GM21381 (cell line): ENCODE data around the gene PAK1IP1.
"Not testable (repeated sequence)": the region's sequence is repeated elsewhere in the genome, so short reads cannot be mapped to it uniquely, and the experiment has no call there.

ENCODE experiments used
- ATAC-seq: cut with Tn5 transposase; IDR thresholded peaks from one replicate; pipeline ENCODE4 v1.9.1; 2021; ENCODE audit warnings: mild to moderate bottlenecking, moderate library complexity; ENCODE audit not compliant: unreplicated experiment

PAK1IP1 gene, protein sequence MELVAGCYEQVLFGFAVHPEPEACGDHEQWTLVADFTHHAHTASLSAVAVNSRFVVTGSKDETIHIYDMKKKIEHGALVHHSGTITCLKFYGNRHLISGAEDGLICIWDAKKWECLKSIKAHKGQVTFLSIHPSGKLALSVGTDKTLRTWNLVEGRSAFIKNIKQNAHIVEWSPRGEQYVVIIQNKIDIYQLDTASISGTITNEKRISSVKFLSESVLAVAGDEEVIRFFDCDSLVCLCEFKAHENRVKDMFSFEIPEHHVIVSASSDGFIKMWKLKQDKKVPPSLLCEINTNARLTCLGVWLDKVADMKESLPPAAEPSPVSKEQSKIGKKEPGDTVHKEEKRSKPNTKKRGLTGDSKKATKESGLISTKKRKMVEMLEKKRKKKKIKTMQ

GRCh38 chr6:10694302-10695085 lies at the start of gene PAK1IP1, which contains the start of gene C6orf52:
PAK1IP1 (plus strand) TSS chr6:10694972; CDS start chr6:10694986, 14 bp downstream.
C6orf52 (minus strand) TSS chr6:10694616; CDS start chr6:10687550, 7,066 bp downstream.
- peak; percentile 98 for ATAC-seq

DNA sequence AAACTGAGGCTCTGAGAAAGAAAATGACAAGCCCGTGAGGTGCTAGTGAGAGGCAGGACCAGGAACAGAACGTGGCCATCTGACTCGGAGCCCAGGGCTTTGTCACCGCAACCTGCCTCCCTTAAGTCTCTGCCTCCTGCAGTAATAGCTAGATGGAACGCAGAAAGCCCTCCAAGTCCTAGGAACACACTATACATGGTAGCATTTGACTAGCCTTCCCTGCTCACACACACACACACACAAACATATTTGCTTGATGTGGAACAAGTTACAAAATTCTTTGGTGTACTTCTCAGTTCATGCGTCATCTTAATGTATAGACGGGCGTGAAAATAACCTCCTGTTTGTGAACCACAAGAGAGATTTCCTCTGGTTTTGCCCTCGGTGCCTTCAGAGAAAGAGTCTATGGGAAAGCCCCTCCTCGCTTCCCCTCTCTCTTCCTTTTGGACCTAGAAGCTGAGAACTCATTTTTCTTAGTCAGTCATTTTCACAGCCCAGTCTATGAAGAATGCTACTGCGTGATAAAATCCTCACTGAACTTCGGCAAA lies 39.2 kb upstream of the PAK1IP1 start:
- no peak for ATAC-seq

GRCh38 chr6:10658910-10659698 lies 35.7 kb upstream of the PAK1IP1 start:
- ATAC-seq, result no peak

DNA sequence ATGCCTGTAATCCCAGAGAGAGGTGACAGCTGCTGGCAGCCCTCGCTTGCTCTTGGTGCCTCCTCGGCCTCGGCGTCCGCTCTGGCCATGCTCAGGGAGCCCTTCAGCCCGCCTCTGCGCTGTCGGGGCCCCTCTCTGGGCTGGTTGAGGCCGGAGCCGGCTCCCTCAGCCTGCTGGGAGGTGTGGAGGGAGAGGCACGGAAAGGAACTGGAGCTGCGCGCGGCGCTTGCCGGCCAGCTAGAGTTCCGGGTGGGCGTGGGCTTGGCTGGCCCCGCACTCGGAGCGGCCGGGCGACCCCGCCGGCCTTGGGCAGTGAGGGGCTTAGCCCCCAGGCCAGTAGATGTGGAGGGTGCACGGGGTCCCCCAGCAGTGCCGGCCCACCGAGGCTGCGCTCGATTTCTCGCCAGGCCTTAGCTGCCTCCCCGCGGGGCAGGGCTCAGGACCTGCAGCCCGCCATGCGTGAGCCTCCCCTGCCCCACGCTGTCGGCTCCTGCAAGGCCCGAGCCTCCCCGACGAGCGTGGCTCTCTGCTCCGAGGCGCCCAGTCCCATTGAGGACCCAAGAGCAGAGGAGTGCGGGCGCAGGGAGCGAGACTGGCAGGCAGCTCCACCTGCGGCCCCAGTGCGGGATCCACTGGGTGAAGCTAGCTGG lies 34.9 kb upstream of the PAK1IP1 start:
- ATAC-seq, result no peak

- ATAC-seq, result not testable (repeated sequence)
Measured at GRCh38 chr6:10660431-10661191, 34.2 kb upstream of the PAK1IP1 start.

- no peak for ATAC-seq
Measured at GRCh38 chr6:10662207-10662606, 32.6 kb upstream of the PAK1IP1 start.

DNA sequence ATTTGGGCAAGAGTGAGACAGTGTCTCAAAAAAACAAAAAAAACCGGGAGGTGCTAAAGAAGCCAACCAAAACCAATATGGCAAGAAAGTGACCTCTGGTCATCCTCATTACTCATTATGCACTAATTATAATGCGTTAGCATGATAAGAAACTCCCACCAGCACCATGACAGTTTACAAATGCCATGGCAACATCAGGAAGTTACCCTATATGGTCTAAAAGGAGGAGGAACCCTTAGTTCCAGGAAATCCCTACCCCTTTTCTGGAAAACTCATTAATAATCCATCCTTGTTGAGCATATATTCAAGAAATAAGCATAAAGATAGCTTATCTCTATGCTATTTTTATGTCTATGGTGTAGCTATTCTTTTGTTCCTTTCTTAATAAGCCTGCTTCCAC lies 32.0 kb upstream of the PAK1IP1 start:
- no peak for ATAC-seq

DNA sequence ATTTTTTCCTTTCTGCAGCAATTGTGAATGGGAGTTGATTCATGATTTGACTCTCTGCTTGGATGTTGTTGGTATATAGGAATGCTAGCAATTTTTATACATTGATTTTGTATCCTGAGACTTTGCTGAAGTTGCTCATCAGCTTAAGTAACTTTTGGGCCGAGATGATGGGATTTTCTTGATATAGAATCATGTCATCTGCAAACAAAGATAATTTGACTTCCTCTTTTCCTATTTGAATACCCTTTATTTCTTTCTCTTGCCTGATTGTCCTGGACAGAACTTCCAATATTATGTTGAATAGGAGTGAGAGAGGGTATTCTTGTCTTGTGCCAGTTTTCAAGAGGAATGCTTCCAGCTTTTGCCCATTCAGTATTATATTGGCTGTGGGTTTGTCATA lies 29.2 kb upstream of the PAK1IP1 start:
- ATAC-seq, result not testable (repeated sequence)

- no peak for ATAC-seq
Measured at GRCh38 chr6:10668126-10668917, 26.4 kb upstream of the PAK1IP1 start.

DNA sequence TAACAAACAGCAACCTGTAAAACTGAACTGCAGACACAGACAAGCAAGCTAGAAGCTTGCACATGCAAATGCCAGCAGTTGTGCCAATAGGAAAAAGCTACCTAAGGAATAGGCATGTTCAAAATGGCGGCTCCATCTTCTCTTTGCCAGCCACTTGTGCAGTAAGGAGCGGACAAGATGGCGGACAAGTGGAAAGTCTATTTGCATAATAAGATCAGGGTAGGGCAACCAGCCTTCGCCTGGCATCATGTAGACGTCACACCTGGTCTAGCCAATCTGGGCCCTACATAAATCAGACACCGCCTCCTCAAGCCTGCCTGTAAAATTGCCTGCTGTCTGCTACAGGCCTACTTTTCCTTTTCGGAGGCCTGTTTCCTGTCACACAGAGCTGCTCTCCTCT lies 18.4 kb upstream of the PAK1IP1 start:
- ATAC-seq, result no peak

DNA sequence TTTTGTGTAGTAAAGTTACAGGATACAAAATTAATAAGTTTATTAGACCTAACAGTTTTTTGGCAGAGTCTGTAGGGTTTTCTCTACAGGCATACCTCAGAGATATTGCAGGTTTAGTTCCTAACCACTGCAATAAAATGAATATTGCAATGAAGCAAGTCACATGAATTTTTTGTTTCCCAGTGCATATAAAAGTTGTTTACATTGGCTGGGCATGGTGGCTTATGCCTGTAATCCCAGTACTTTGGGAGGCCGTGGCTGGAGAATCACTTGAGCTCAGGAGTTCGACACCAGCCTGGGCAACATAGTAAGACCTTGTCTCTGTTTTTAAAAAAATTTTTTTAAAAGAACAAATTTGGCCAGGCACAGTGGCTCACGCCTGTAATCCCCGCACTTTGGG lies 16.3 kb upstream of the PAK1IP1 start:
- ATAC-seq, result no peak

- no peak for ATAC-seq
Measured at GRCh38 chr6:10681795-10682194, 13.0 kb upstream of the PAK1IP1 start.

DNA sequence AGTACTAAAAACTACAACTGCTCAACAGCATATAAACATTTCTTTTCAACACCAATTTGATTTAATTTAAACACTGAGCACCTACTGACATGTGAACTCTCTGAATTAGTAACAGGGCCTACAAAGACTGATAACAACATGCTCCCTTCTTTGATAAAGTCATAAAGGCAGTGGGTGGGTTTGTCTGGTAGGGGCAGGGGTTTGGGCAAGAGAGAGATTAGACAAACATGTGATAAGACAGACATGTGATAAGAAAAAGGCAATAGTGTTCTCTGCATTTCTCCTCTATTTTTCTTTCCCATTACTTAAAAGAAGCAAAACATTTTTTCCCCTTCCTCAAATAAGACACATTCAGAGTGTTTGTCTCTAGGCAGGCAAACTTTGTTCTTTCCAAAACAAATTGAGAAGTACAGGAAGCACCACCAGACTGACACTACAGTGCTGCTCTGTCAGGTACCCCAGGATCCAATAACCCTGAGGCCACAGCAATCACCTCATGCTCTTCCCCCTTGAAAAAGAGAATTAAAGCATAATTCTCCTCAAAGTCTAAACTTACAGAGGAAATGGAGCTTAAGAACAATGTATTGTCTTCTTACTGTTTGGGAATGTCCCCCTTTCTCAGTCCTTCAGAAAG lies 12.3 kb upstream of the PAK1IP1 start:
- no peak for ATAC-seq

- ATAC-seq, result no peak
Measured at GRCh38 chr6:10684618-10685017, 10.2 kb upstream of the PAK1IP1 start.

DNA sequence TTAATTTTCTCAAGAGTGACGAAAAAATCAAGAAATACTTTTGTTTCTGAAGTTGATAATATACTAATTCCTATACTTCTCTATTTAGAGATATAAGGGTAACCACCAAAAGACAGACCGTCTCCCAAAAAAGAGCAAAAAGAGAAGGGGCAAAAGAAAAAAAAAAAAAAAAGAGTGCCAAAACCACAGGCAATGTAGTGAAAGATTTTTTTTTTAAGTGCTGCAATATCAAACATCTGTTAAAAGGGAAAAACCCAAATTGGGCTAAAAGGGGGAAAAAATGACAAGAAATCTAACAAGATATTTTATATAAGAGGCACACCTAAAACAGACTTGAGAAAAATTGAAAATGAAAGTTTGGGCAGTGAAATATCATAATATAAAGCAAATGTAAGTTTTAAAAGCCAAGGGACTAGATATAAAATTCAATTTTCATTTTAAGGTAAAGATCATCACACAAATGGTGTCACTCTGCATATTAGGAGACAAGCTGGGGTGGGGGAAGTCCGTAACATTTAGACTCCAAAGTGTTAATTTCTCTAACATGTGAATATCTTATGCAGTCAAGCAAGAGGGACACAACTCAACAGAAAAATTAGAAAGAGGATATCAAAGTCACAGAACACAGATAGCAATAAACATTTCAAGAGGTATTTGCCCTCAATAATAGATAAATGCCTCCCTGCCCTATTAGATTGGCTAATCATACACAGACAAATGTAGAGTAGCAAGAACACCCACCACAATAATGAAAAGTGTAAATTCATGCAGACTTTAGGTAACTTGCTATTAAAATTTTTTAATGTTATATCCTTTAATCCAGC lies 9.5 kb upstream of the PAK1IP1 start:
- ATAC-seq, result no peak

DNA sequence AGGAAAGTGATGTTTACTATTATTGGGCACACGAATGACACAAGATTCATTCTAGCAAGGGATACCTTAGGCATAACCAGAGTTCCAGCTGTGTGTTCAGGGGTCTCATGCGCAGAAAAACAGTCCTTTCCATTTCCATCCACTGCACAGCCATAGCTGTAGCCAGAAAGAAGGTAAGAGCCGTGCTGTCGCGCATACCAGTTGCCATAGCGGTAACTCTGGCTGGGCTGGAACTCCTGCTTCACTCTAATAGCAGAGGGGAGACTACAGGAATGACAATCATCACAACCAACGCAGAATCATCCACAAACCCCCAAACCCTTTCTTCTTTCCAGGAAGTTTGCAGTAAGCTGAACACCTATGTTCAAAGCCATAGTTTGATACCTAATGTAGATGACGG lies 7.9 kb upstream of the PAK1IP1 start:
- no peak for ATAC-seq

- ATAC-seq, result no peak
Measured at GRCh38 chr6:10687582-10687981, 7.2 kb upstream of the PAK1IP1 start.
